COLO829 (cell line): Measurements from ENCODE around the gene ANO1.
A peak's percentile ranks its signal among the peaks of the same experiment; 100 is the strongest.

Experiments used
- DNase-seq: peaks from one replicate; pipeline ENCODE4 v3.0.0; 2012; ENCODE audit warnings: low spot score

ANO1 gene

DNA sequence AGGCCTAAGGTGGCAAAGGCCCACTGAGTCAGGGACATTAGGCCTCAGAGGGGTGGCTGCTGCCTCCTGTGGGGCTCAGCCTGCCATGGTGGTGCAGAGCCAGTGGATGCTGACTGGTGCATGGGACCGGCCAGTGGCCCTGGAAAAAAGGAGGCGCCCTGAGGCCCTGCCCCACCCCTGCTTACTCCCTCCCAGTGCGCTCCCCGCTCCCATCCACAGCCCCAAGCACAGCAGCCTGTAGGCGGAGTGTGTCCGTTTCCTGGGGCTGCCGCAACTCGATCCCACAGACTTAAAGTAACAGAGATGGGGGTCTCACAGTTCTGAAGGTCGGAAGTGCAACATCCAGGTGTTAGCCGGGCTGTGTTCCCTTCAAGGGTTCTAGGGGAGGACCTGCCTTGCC, 86.6 kb downstream of the ANO1 start:
- DNase-seq, result no peak

DNA sequence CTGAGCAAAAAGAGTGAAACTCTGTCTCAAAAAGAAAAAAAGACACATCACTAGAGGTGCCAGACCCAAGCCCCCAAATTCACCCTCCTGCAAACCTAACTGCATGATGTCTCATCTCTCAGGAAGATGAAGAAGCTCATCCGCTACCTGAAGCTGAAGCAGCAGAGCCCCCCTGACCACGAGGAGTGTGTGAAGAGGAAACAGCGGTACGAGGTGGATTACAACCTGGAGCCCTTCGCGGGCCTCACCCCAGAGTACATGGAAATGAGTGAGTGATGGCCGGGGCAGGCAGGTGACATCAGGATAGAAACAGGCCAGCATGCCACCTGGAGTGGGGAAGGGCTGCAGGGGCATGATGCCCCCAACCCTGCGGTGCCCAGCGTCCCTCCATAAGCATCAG, 89.0 kb downstream of the ANO1 start:
- no peak for DNase-seq

DNA sequence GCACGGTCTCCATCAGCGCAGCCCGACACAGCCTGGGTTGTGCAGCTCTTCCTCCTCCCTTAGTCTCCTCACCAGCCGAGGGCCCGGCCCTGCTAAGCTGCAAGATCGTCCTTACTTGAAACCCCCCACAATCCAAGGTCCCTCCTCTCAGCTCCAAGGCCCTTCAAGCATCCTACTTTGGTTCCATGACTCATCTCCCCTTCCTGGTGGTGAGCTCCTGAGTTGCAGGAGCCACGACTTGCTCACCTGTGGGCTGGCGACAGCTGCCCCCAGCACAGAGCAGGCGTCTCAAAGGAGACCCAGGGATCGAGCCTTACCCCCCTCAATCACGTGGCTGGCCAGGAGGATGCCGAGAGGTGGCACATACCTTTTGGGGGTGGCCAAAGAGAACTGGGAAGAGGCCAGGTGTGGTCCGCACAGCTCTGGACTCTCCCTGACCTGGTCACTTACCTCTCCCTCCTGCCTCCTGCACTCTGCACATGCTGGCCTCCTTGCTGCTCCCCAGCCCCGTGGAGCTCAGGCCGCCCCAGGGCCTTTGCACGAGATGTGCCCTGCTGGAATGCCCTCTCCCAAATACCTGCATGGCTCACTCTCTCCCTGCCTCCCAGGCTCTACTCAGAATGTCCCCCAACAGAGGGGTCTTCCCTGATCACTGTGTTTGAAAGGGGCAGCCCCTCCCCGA, 89.7 kb downstream of the ANO1 start:
- no peak for DNase-seq

DNA sequence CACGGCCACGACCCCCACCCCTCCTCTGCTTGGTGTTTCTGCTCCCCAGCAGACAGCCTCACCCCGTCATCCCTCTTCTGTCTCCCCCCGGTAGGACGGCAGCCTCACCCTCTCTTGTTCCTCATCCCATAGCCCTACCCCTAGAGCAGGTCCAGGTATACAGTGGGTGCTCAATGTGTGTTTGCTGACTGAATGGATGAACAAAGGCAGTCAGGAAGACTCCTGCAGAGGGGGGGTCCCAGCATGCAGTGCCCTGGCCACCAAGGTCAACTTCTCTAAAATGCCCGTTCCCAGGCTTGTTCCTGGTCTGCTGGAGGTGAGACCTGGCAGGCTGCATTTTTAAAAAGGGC, 90.3 kb downstream of the ANO1 start:
- DNase-seq, result no peak

DNA sequence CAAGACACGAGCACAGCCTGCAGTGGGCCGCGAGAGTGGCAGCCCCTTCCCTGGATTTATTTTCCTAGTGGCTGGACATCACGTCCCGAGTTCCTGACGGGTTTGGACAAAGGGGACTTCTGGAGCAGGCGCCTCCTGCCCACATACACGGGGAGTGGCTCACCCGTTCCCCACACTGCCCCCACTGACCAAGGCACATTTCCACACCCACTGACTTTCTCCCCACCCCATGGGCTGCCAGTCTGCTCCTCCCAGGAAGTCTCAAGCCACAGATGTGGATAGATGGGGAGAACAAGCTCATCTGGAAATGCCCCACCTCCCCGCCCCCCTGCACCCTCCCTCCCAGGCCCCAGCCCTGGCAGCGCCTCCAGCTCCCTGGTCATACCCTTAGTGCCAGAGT, 91.0 kb downstream of the ANO1 start:
- no peak for DNase-seq

DNA sequence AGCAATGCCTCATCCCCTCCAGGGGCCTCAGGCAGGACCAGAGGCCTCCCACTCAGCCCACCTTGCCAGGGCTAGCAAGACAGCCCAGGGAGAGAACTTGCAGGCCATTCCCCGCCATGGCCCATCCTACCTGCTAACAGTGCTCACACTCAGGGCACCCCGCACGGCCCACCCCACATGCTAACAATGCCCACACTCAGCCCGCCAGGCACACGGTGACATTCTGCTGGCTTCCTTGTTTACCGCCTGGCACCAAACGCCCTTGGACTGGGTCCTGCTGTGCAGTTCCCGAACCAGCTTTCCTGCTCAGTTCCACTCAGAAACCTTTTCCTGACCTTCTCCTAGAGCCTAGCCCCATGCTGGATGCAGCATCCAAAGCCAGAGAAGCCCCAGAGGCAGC, 91.5 kb downstream of the ANO1 start:
- no peak for DNase-seq

DNA sequence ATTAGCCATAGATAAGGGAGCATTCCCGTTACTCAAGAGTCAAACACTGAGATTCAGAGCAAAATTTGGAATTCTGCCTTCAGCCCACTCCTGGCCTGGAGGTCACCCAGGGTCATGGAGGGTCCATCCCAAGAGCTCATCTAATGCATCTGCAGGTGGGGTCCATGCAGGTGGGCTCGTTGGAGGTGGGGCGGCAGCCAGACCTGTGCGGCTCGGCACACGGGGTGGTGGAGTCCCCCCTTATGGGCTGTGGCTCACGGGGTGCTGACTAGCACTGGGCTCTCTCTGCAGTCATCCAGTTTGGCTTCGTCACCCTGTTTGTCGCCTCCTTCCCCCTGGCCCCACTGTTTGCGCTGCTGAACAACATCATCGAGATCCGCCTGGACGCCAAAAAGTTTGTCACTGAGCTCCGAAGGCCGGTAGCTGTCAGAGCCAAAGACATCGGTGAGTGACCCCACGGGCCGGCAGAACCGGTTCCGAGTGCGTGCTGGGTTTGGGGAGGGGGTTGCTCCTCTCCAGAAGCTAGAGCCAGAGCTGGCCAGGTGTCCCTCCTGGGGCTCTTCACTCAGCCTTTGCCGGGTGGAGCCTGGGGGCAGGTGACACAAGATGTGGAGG, 92.6 kb downstream of the ANO1 start:
- DNase-seq, result no peak

DNA sequence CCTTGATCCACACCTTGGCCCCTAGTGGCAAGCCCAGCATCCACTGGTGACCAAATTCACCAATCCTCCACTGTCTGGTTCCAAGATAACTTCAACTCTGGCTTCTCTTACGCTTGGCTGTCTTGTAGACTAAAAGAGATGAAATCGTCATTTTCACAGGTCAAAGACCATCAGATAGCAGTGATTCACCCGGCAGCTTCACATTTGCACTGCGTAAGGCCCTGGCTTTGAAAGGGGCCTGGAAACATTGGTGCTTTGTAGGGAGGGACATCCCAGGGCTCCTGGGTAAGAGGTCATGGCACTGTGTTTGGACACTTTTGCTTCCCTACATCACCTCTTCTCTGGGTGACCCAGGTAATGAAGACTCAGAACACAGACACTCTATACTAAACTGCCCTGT, 94.9 kb downstream of the ANO1 start:
- DNase-seq, result no peak

DNA sequence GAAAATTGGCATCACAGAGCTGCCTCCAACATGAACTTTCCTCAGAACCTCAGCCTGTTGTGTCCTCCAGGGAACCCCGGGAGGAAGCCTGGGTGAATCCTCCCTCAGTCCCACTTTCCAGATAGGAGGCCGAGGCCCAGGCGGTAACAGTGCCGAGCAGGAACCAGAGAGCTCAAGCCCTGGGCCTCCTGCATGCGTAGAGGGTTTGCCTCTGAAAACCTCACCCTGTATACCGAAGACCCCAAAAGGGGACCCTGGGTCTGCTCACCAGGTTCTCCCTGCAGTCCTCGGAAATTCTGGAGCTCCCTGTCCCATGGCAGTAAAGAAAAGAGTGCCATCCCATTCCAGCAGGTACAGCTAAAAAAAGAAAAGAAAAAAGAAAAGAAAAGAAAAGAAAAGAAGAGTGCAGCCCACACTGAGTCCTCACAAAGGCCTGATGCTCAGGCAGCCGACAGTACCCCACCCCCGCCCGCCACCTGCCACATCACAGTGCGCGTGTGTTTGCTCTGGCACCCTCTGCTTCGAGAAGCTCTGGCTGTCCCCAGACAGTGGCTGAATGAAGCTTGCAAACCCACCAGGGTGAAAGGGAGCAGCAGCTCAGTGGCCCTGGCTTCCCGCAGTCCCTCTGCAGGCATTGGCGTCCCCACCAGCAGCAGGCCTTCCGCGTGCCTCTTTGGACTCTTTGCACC, 96.6 kb downstream of the ANO1 start:
- DNase-seq, result no peak

DNA sequence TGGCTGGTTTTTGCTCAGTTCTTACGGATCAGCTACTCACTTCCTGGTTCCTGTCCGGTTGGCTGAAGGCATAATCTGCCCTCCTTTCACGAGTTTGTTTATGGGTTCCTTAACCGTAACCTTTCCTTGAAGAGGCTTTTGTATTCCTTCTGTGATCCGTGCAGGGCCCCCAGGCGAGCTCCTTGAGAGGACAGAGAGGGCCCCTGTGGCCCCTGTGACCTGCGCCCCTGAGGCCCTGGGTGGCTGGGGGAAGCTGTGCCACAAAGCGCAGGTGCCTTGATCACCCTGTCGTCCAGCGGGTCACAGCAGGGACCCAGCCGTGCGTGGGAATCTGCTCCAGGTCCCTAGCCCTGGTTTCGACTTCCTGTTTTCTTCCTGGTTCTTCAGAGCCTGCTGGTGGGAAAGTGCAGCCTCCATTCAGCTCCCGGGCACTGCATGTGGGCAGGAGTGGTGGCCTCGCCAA, 97.2 kb downstream of the ANO1 start:
- DNase-seq, result no peak

DNA sequence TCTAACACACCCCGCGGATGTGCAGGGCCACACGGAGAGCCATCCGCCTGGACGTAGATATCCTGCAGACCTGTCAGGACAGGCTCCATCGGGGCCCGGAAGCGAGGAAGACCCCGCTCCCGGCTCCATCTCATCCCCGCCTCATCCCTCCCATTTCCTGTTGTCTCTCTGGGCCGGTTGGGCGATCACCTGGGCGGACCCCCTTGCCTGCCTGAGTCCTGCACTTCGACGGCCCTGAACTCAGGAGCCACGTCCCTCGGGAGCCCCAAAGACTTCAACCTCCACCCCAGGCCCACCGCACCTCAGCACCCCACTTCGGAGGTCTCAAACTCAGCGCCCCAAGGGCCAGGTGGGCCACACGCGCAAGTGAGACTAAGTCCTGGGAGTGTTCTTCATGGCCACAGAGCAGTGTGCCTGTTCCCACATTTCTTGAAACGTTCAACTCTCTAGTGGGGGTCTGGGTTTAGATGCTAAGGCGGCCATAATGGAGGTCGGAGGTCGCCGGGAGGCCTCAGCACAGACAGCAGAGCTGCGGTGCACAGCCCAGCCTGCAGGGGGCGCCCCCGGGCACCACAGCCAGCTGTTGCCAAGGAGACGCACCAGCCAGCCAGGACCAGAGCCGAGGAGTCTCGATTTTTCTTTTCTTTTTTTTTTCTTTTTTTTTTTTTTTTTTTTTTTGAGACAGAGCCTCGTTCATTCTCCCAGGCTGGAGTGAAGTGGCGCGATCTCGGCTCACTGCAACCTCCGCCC, 99.0 kb downstream of the ANO1 start:
- peak; percentile 93 for DNase-seq

DNA sequence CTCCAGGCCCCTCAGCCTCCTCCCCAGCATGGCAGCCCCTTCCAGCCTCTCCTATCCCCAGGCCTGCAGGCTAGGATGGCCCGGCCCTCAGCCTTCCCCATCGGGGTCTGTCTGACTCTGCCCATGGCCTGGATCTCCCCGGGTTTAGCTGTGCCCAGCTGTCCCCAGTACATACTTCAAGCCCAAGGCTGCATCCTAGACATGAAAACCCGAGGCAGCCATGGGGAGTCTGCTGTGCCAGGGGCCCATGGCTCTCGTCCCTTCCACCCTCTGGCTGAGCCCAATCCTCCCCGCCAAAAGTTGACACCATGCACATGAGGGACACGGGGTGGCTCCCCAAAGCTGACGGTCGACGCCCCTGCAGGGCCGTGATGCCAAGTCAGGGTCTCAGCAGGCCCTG, 102.8 kb downstream of the ANO1 start:
- no peak for DNase-seq

DNA sequence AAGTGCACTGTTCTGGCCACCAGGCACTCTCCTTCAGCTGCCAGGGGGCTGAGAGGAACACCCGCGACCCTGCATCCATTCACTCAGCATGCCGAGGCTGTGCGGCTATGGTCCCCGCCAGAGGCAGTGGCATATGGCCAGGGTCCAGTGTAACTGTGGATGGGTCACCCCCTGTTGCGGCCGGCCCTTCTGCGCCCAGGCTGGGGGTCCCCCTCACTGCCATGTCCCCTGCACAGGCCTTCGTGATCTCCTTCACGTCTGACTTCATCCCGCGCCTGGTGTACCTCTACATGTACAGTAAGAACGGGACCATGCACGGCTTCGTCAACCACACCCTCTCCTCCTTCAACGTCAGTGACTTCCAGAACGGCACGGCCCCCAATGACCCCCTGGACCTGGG, 104.1 kb downstream of the ANO1 start:
- DNase-seq, result no peak

DNA sequence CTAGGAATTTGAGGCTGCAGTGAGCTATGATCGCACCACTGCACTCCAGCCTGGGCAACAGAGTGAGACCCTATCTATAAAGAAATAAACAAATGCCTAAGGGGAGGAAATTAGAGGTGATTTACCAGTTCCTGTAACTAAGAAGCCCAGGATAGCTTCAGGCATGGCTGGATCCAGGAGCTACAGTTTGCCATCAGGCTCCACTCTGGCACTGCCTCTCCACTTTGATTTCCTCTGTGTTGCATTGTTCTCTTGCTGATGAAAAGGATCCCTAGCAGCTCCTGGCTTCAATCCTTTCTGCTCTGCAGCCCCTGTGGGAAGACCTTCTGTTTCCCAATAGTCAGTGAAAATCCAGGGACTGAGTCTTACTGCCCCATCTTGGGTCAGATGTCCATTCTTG, 104.9 kb downstream of the ANO1 start:
- DNase-seq, result no peak

DNA sequence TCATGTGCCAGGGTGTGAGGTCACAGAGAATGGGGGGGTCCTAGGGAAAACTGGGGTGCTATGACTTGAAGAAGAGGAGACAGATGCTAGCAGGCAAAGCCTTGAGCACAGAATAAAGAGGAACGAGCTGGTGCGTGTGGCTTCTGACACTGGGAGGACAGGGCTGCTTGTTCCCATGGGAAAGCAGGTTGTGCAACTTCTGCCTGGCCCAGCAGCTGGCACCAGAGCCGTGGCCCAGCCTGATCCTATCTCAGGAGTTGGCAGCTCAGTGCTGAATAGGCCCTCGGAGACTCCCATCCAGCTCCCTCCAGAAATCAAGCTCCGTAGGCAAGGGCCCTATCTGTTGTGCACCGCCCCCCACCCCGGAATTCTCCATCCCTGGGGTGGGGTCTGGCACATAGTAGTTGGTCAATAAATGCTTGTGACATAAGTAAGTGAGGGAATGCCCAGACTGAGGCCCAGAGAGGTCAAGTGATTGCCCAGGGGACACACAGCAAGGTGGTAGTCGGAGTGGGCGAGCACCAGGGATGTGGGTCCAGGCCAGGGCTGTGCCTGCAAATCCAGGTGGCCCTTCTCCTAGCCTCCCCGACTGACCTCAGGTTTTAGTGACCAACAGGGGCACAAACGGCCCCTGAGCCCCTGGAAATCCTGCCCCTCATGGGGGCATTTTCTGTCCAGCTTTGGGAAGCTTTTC, 105.5 kb downstream of the ANO1 start:
- no peak for DNase-seq

DNA sequence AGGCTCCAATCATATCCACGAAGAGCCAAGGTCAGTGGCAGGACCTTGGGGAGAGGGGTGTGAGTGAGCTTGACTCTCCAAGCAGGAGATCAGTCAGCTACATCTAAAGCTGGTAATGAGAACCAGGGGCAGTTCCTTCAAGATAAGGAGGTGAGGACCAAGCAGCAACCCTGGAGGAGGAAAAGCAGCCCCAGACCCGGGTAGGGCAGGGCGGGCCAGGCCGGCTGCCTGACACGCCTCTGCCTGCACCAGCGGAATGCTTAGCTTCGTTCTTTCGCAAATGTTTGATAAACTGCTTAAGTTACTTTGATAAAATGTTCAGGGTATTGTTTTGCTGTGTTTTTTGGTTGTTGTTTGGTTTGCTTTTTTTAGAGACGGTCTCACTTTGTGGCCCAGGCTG, 106.3 kb downstream of the ANO1 start:
- DNase-seq, result no peak

DNA sequence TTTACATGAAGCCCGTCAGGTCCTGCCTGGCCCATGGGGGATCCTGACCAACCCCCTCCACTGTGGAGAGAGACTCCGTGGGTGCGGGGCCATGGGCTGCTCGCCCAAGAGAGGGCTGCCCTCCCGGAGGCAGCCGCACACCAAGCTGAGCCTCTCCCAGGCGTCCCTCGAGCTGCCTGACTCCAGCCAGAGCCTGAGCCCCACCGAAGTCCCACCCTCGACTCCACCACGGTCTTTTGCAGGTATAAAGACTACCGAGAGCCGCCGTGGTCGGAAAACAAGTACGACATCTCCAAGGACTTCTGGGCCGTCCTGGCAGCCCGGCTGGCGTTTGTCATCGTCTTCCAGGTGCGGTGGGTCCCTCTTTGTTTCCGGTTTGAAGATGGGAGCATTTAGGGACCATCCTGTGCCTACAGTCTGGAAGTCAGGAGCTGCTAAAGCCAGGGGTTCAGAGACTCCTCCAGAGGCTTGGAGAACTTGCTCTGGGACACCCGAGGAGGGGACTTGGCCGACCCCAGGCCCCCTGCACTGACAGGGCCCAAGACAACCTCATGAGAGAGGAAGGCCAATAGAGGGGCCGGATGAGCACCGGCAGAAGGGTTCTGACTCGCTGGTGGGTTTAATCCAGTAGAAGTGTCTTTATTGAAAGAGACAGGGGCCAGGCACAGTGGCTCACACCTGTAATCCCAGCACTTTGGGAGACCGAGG, 107.4 kb downstream of the ANO1 start:
- no peak for DNase-seq

DNA sequence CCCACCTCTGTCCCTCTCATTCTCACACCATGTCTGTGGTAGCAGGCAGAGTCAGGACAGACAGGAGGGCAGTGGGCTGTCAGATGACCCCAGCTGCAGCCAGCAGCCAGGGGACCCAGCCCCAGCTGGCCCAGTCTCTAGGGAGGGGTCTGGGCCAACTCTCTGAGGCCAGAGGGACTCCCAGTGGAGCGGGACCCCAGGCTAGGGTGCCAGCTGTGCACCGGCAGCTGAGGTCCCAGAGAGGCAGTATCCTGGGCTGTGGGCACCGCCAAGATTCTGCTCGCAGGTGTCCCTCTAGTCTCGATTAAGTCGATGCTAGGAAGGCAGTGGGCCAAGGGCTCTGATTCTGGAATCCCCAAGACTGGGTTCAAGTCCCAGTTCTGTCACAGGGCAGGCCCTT, 108.3 kb downstream of the ANO1 start:
- no peak for DNase-seq

DNA sequence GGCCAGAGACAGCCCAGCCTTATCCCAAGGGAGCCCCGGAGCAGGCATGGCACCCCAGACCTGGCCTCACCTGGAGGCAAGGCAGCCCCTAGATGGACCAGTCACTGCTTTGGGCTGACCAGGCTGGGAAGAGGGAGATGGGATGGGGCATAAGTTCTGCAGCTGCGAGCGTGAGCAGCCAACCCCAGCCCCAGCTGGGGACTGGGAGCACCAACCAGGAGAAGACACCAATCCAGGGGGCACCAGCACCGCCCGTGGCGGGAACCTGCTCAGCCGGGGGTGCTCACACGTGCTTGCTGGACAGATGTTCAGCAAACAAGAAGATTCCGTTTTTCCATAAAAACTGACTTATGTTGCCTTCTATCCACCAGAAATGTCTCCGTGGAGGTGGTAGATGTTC, 108.8 kb downstream of the ANO1 start:
- no peak for DNase-seq

DNA sequence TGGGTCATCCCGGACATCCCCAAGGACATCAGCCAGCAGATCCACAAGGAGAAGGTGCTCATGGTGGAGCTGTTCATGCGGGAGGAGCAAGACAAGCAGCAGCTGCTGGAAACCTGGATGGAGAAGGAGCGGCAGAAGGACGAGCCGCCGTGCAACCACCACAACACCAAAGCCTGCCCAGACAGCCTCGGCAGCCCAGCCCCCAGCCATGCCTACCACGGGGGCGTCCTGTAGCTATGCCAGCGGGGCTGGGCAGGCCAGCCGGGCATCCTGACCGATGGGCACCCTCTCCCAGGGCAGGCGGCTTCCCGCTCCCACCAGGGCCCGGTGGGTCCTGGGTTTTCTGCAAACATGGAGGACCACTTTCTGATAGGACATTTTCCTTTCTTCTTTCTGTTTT, 109.7 kb downstream of the ANO1 start:
- no peak for DNase-seq

DNA sequence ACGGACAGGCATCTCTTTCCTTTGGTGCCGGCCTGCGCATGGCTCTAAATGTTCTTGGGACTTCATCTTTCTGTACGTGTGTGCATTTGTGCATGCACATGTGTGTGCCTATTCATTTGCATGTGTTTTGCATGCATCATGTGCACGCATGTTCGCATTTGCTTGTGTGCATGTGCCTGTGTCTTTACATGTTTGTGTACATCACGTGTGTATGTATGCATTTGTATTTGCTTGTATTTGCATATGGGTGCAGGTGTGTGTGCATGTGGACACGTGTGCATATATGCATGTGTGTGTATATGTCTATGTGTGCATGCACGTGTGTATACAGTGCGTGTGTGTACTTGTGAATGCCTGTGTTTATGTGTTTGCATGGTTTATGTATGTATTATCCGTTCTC, 111.5 kb downstream of the ANO1 start:
- DNase-seq, result no peak
